ENCODE results near the gene PLEKHN1.

PLEKHN1 gene

GRCh38 chr1:962381-963300, 3.6 kb upstream of the PLEKHN1 start:
- DNase-seq: no peak

GRCh38 chr1:963301-963651, 3.0 kb upstream of the PLEKHN1 start:
- DNase-seq: no peak

- DNase-seq: no peak
Measured at GRCh38 chr1:963746-964525, 2.3 kb upstream of the PLEKHN1 start.

- no peak for DNase-seq
Measured at GRCh38 chr1:964691-965525, 1.4 kb upstream of the PLEKHN1 start.

- no peak for DNase-seq
Measured at GRCh38 chr1:965526-966134, 652 bp upstream of the PLEKHN1 start.

GRCh38 chr1:966704-967300, 520 bp downstream of the PLEKHN1 start:
- DNase-seq: peak; percentile 91

GRCh38 chr1:967466-968343, 1.4 kb downstream of the PLEKHN1 start:
- DNase-seq: no peak

- no peak for DNase-seq
Measured at GRCh38 chr1:969260-969855, 3.1 kb downstream of the PLEKHN1 start.

GRCh38 chr1:970242-970972, 4.1 kb downstream of the PLEKHN1 start:
- DNase-seq: no peak

GRCh38 chr1:970973-971730, 4.9 kb downstream of the PLEKHN1 start:
- no peak for DNase-seq

- DNase-seq: no peak
Measured at GRCh38 chr1:971751-972506, 5.6 kb downstream of the PLEKHN1 start.

GRCh38 chr1:972726-973458, 6.6 kb downstream of the PLEKHN1 start:
- no peak for DNase-seq

GRCh38 chr1:973459-974292, 7.4 kb downstream of the PLEKHN1 start:
- no peak for DNase-seq

GRCh38 chr1:974293-974640, 8.0 kb downstream of the PLEKHN1 start:
- DNase-seq: no peak

GRCh38 chr1:974687-975328, 8.5 kb downstream of the PLEKHN1 start:
- DNase-seq: no peak

GRCh38 chr1:975365-975764, 9.1 kb downstream of the PLEKHN1 start:
- DNase-seq: no peak
